Upper lobe of left lung (tissue), 6 donors: ENCODE measurements around the gene TSPAN5. TPM values are rescaled to one million over a fixed set of nuclear protein-coding genes. Genes with fewer than 3 reads are reported as not detected.

Experiments
- ATAC-seq, 2 donors: fragments of 200-7000 bp; cut with Tn5 transposase; one replicate each; pipeline ENCODE4 v1.9.1; 2022; ENCODE audit warnings: mild to moderate bottlenecking in 2 of 2, moderate library complexity in 2 of 2; ENCODE audit not compliant: low FRiP score in 2 of 2
- DNase-seq, 2 donors: peaks; one replicate each; pipeline ENCODE4 v3.0.0-alpha.2; 2019 to 2020
- H3K27ac ChIP-seq, 4 donors: fragments of 200-600 bp; sonication (generic); one replicate each; pipeline ENCODE4 v1.5.1; 2016 to 2019
- H3K27me3 ChIP-seq, 4 donors: fragments of 200-600 bp; sonication (generic); one replicate each; pipeline ENCODE4 v1.5.1; 2017 to 2019
- H3K36me3 ChIP-seq, 4 donors: fragments of 200-600 bp; sonication (generic); one replicate each; pipeline ENCODE4 v1.5.1; 2016 to 2019
- H3K4me1 ChIP-seq, 4 donors: fragments of 200-600 bp; sonication (generic); one replicate each; pipeline ENCODE4 v1.5.1; 2018 to 2019
- H3K4me3 ChIP-seq, 4 donors: fragments of 200-600 bp; sonication (generic); one replicate each; pipeline ENCODE4 v1.5.1; 2017 to 2019; ENCODE audit warnings: mild to moderate bottlenecking in 2 of 4, moderate library complexity in 1 of 4
- H3K9me3 ChIP-seq, 4 donors: fragments of 200-600 bp; sonication (generic); one replicate each; pipeline ENCODE4 v1.5.1; 2018 to 2019
- CTCF ChIP-seq, 6 experiments: fragments of 450-650 bp in 4 of 6; fragments of 200-600 bp in 2 of 6; sonication (generic) in 2 of 6; IDR thresholded peaks; one replicate each; pipeline ENCODE4 v1.5.1; 2016 to 2019; ENCODE audit warnings: antibody characterized with exemption in 6 of 6
- EP300 ChIP-seq, 4 donors: sonication (generic); formaldehyde crosslinking; IDR thresholded peaks; one replicate each; pipeline ENCODE4 v1.5.1; 2017; ENCODE audit warnings: antibody characterized with exemption in 4 of 4, control low read depth in 2 of 4
- POLR2A ChIP-seq, 4 donors: fragments of 450-650 bp; IDR thresholded peaks; one replicate each; pipeline ENCODE4 v1.5.1; 2016 to 2017; ENCODE audit warnings: antibody characterized with exemption in 4 of 4, mild to moderate bottlenecking in 2 of 4
- POLR2AphosphoS5 ChIP-seq, 2 donors: sonication (generic); formaldehyde crosslinking; IDR thresholded peaks; one replicate each; pipeline ENCODE4 v1.5.1; 2017; ENCODE audit warnings: antibody characterized with exemption in 2 of 2
- WGBS, 2 donors: methylation state at CpG; one replicate each; pipeline ENCODE4 v1.1.5; 2017 to 2018; 5-methylcytosine and 5-hydroxymethylcytosine counted together
- total RNA-seq, 6 donors: library from RNA; depleted of rRNA in 4 of 6; stranded (reverse); fragments of >200 nt in 4 of 6; gene quantifications; one replicate each; pipeline versions ENCODE4 v1.1.0 to v1.2.1, GENCODE V29; 2016 to 2021
- donor health status: DM: no; HTN: no; CAD: no; lungs with moderate emphysema.
- donor health status: DM: no; HTN: yes; CAD: no; lungs with severe emphysema.

The TSPAN5 gene
- total RNA-seq, 6 donors from 2014 or later = 3.1 to 12.5 (median 7.2) TPM

GRCh38 chr4:98502031-98502430 lies 156.4 kb downstream of the TSPAN5 start:
- Histone ChIP-seq H3K4me3 (no peak overlapping the region), H3K27ac (no peak overlapping the region), H3K4me1 (no peaks in the 10 kb centered on the region), H3K9me3 (no peaks in the 10 kb centered on the region), H3K27me3 (no peaks in the 10 kb centered on the region), H3K36me3 (no peaks in the 10 kb centered on the region)
- WGBS, 2 donors = 98% methylated on average over 2 of the region's 2 CpGs
- TF ChIP-seq EP300 (IDR thresholded peaks at IDR 0.05) (no peak), POLR2AphosphoS5 (IDR thresholded peaks at IDR 0.05) (no peak), CTCF (IDR thresholded peaks at IDR 0.05) (no peak), POLR2A (IDR thresholded peaks at IDR 0.05) (no peak)
- no peak for ATAC-seq
- DNase-seq = no peak

GRCh38 chr4:98501383-98501782 lies 157.0 kb downstream of the TSPAN5 start:
- ATAC-seq (no peak), DNase-seq (no peak)
- Histone ChIP-seq H3K27ac (no peak overlapping the region), H3K27me3 (no peaks in the 10 kb centered on the region), H3K36me3 (no peaks in the 10 kb centered on the region), H3K4me1 (no peaks in the 10 kb centered on the region), H3K9me3 (no peaks in the 10 kb centered on the region), H3K4me3 (no peak overlapping the region)
- WGBS, 2 donors = 93 to 94% methylated on average over 3 of the region's 3 CpGs
- TF ChIP-seq POLR2A (IDR thresholded peaks at IDR 0.05) (no peak), CTCF (IDR thresholded peaks at IDR 0.05) (no peak), POLR2AphosphoS5 (IDR thresholded peaks at IDR 0.05) (no peak), EP300 (IDR thresholded peaks at IDR 0.05) (no peak)

- no peaks in the 10 kb centered on the region for H3K9me3 ChIP-seq
- DNase-seq (no peak), ATAC-seq (no peak)
- no peaks in the 10 kb centered on the region for H3K36me3 ChIP-seq
- TF ChIP-seq POLR2A (IDR thresholded peaks at IDR 0.05) (no peak), CTCF (IDR thresholded peaks at IDR 0.05) (no peak), EP300 (IDR thresholded peaks at IDR 0.05) (no peak), POLR2AphosphoS5 (IDR thresholded peaks at IDR 0.05) (no peak)
- H3K27ac ChIP-seq = no peak overlapping the region
- WGBS, 2 donors = 91 to 99% methylated on average over 6 of the region's 6 CpGs
- no peaks in the 10 kb centered on the region for H3K27me3 ChIP-seq
- H3K4me1 ChIP-seq = no peaks in the 10 kb centered on the region
- no peak overlapping the region for H3K4me3 ChIP-seq
Measured at GRCh38 chr4:98498774-98499173, 159.6 kb downstream of the TSPAN5 start.

GRCh38 chr4:98496152-98496845 lies 162.1 kb downstream of the TSPAN5 start:
- ATAC-seq (no peak), DNase-seq (no peak)
- Histone ChIP-seq H3K9me3 (no peaks in the 10 kb centered on the region), H3K27ac (no peak overlapping the region), H3K4me3 (no peak overlapping the region), H3K27me3 (no peaks in the 10 kb centered on the region), H3K4me1 (no peaks in the 10 kb centered on the region), H3K36me3 (no peaks in the 10 kb centered on the region)
- no peak for TF ChIP-seq POLR2AphosphoS5 (IDR thresholded peaks at IDR 0.05)
- TF ChIP-seq CTCF (IDR thresholded peaks at IDR 0.05) = no peak
- no peak for TF ChIP-seq POLR2A (IDR thresholded peaks at IDR 0.05)
- TF ChIP-seq EP300 (IDR thresholded peaks at IDR 0.05) = no peak
- 93 to 94% methylated on average over 7 of the region's 7 CpGs for WGBS, 2 donors

GRCh38 chr4:98493296-98493695 lies 165.1 kb downstream of the TSPAN5 start:
- no peak overlapping the region for H3K4me3 ChIP-seq
- TF ChIP-seq EP300 (IDR thresholded peaks at IDR 0.05) = no peak
- TF ChIP-seq POLR2A (IDR thresholded peaks at IDR 0.05) = no peak
- TF ChIP-seq POLR2AphosphoS5 (IDR thresholded peaks at IDR 0.05) = no peak
- TF ChIP-seq CTCF (IDR thresholded peaks at IDR 0.05) = no peak
- H3K4me1 ChIP-seq = no peaks in the 10 kb centered on the region
- no peak overlapping the region for H3K27ac ChIP-seq
- no peak for ATAC-seq
- H3K36me3 ChIP-seq = no peaks in the 10 kb centered on the region
- no peaks in the 10 kb centered on the region for H3K27me3 ChIP-seq
- no peaks in the 10 kb centered on the region for H3K9me3 ChIP-seq
- DNase-seq = no peak
- 66 to 71% methylated on average over 4 of the region's 4 CpGs for WGBS, 2 donors
